ENCODE results near the gene MCUB.
A peak's percentile ranks its signal among the peaks of the same experiment; 100 is the strongest.

MCUB gene

DNA sequence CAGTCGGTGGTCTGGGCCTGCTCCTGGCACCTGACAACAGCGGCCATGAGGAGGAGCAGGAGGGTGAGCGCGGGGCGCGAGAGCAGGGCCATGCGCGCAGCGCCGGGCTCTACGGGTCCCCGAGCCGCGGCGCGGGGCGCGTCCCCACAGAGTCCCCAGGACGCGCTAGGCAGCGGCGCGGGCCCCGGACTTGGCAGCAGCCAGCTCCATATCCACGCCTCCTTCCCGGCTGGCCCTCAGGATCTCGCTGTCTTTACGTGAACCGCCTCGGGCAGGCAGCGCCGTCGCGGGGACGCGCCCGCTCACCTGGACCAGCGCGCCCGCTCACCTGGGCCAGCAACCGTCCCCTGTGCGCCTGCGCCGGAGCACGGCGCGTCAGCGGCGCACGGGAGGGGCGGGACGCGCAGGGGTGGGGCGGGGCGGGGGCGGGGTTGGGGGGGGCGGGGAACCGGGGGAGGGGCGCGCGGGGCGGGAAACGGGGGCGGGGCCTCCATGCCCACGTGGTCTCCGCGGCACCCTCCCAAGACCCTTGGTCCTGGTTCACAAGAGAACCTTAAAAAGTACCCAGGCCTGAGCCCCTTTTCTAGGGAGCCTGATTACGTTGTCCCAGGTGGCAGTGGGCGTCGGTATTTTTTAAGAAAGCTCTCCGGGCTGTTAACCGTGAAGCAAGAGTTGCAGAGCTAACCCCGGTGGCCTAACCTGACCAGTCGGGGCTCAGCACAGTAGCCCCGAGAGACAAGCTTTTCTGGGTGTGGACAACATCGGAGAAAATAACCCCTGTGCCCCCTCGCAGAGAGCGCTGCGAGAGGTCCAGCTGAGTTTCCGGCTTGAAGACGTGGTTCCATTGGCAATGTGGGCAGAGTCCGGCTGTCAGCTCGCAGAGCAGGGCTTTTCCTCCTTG is 169.9 kb downstream of the MCUB start, which contains the start of gene PLA2G12A:
Gene PLA2G12A, minus strand, starts transcription at position 353 of the 901 bp plus-strand sequence. Its CDS starts 261 bp downstream, at position 92.
- peak; percentile 23 for DNase-seq (ENCODE audit: low read depth)

DNA sequence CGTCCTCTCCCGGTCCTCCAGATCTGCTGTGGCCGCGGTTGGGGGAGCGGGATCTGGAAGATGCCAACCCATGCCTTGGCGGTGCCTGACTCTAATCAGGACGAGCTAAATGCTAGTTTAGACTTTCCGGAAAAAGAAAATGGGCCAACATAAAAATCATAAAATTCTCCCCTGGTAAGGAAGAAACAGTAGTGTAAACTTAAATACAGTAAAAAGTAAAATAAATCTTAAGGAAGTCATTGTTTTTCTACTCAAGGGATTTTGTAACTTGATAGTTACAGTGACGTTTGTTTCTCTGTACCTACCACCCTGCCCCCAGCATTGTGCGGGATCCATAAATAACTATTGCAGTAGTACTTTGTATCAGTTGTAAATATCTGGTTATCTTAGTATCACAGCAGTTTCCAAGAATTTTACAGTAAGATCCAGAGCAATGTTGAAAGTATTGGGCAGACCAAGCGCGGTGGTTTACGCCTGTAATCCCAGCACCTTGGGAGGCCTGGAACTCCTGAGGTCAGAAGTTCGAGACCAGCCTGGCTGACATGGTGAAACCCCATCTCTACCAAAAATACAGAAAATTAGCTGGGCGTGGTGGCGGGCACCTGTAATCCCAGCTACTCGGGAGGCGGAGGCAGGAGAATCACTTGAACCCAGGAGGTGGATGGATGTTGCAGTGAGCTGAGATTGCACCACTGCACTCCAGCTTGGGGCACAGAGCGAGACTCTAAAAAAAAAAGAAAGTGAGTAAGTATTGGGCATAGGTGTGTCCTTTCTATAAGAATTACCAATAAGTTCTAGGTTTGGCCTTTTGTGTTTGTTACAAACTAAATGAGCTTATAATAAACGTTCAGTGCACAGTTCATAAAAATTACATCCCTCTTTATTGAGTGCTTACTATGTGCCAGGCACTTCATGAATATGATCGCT is 170.8 kb downstream of the MCUB start:
- no peak for DNase-seq (ENCODE audit: low read depth)

DNA sequence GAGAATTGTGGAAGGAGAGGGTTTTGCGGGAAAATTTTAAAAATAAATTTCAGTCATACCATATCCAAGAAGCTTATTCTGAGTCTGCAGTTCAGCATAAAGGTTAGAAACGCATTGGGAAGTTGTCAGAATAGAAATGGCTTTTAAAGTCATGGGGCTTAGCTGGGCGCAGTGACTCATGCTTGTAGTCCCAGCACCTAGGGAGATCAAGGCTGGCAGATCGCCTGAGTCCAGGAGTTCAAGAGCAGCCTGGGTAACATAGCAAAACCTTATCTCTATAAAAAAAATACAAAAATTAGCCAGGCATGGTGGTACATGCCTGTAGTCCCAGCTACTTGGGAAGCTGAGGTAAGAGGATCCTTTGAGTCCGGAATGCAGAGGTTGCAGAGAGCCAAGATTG is 173.7 kb downstream of the MCUB start:
- DNase-seq (ENCODE audit: low read depth) = no peak

DNA sequence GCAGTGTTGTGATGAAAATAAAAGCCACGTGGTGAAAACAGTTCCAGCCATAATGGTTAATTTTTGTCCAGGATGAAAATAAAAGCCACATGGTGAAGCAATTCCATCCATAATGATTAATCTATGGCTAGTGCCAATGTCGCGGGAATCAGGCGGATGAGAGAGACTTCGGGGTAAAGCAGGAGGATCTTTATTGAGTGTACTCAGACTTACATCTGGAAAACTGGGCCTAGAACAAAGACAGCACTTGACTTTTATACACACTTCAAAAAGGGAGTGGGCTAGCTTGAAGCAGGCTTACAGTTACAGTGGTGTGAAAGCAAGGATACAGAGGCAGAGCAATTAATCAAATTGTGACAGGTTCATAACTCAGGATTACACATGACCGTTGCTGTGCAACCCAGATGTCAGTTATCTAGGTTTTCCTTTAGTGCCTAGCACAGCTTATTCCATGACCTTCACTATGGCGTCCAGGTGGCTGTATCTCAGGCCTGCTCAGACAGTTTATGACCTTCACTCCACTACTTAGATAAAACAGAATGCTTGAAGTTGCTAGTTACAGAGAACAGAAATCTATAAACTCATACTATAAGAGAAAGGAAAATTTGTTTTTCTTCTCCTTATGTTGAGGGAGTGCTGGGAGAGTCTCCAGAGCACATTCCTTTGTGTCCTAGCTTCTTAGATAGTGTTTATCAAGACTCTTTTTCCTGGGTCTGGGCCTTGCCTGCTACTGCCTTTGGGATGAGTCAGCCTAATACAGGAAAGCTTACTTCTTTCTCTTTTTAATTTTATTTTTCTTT is 175.7 kb downstream of the MCUB start:
- DNase-seq (ENCODE audit: low read depth) = no peak

Measured in GM04504 (cell line).